NB4 (cell line): Measurements from ENCODE around the gene PPP4R2.

ENCODE experiments used
- CTCF ChIP-seq: IDR thresholded peaks from one replicate; pipeline ENCODE4 v1.5.1; 2012; ENCODE audit warnings: low read depth, low read length
- MYC ChIP-seq: IDR thresholded peaks from 2 replicates; pipeline ENCODE4 v1.6.1; 2011; ENCODE audit warnings: low read depth, low read length
- POLR2A ChIP-seq: IDR thresholded peaks from 2 replicates; pipeline ENCODE4 v1.6.1; 2011; ENCODE audit warnings: mild to moderate bottlenecking; ENCODE audit not compliant: insufficient read length; ENCODE audit errors: extremely low read depth
- TF ChIP-seq, protein P1 (sequence below): IDR thresholded peaks from 2 replicates; pipeline ENCODE4 v1.6.1; 2011; ENCODE audit warnings: low read depth, low read length

- TF ChIP-seq CTCF (no peak), POLR2A (no peak), MYC (no peak)
- TF ChIP-seq, protein P1, sequence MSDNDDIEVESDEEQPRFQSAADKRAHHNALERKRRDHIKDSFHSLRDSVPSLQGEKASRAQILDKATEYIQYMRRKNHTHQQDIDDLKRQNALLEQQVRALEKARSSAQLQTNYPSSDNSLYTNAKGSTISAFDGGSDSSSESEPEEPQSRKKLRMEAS, result no peak
These were observed 29.6 kb downstream of the PPP4R2 start for GRCh38 chr3:73026111-73026759.
